GM23338 (cell line): ENCODE data around the gene TPRG1. TPM values are rescaled to one million over a fixed set of nuclear protein-coding genes. Genes with fewer than 3 reads are reported as not detected.

Source experiments
- ATAC-seq: fragments of 200-7000 bp; cut with Tn5 transposase; 3 replicates; pipeline ENCODE4 v1.9.1; 2020
- DNase-seq: peaks from one replicate; pipeline ENCODE4 v3.0.0-alpha.2; 2015; ENCODE audit warnings: low spot score
- H2AFZ ChIP-seq: fragments of 200-600 bp; sonication (generic); 2 replicates; pipeline ENCODE4 v1.8.0; 2016; ENCODE audit warnings: antibody characterized with exemption, mild to moderate bottlenecking, moderate library complexity
- H3F3A ChIP-seq: fragments of 200-600 bp; sonication (generic); replicated peaks from 2 replicates; pipeline ENCODE4 v1.8.0; 2017; ENCODE audit warnings: antibody characterized with exemption, mixed run types, low read depth
- H3K27ac ChIP-seq: fragments of 200-600 bp; sonication (generic); 2 replicates; pipeline ENCODE4 v1.6.1; 2016; ENCODE audit warnings: low read depth
- H3K27me3 ChIP-seq: fragments of 200-600 bp; sonication (generic); 2 replicates; pipeline ENCODE4 v1.8.0; 2016; ENCODE audit warnings: mild to moderate bottlenecking, mixed run types, moderate library complexity; ENCODE audit not compliant: insufficient read depth
- H3K36me3 ChIP-seq: fragments of 200-600 bp; sonication (generic); 2 replicates; pipeline ENCODE4 v1.8.0; 2016; ENCODE audit warnings: mild to moderate bottlenecking; ENCODE audit not compliant: insufficient read depth
- H3K4me1 ChIP-seq: fragments of 200-600 bp; sonication (generic); 2 replicates; pipeline ENCODE4 v1.8.0; 2016; ENCODE audit warnings: mild to moderate bottlenecking, moderate library complexity; ENCODE audit not compliant: insufficient read depth
- H3K4me2 ChIP-seq: fragments of 200-600 bp; sonication (generic); 2 replicates; pipeline ENCODE4 v1.7.1; 2017; ENCODE audit warnings: mixed run types
- H3K4me3 ChIP-seq: fragments of 200-600 bp; sonication (generic); 2 replicates; pipeline ENCODE4 v1.6.1; 2016; ENCODE audit warnings: mixed run types
- H3K79me2 ChIP-seq: fragments of 200-600 bp; sonication (generic); replicated peaks from 2 replicates; pipeline ENCODE4 v1.8.0; 2017; ENCODE audit warnings: mild to moderate bottlenecking; ENCODE audit not compliant: insufficient read depth
- H3K9me2 ChIP-seq: fragments of 200-600 bp; sonication (generic); 2 replicates; pipeline ENCODE4 v1.8.0; 2017; ENCODE audit not compliant: insufficient read depth
- H4K20me1 ChIP-seq: fragments of 200-600 bp; sonication (generic); replicated peaks from 2 replicates; pipeline ENCODE4 v1.8.0; 2017; ENCODE audit warnings: mild to moderate bottlenecking; ENCODE audit not compliant: insufficient read depth
- H3K27ac Mint-ChIP-seq: 2 replicates; pipeline ENCODE4 v1.8.0; 2020; ENCODE audit warnings: inconsistent platforms, mild to moderate bottlenecking, moderate library complexity, mixed read lengths
- H3K27me3 Mint-ChIP-seq: 3 replicates; pipeline ENCODE4 v1.8.0; 2022; ENCODE audit warnings: low read depth, mild to moderate bottlenecking, moderate library complexity, mixed read lengths, inconsistent platforms; ENCODE audit not compliant: insufficient read depth, poor library complexity
- H3K36me3 Mint-ChIP-seq: 3 replicates; pipeline ENCODE4 v1.8.0; 2021; ENCODE audit warnings: low read depth, mild to moderate bottlenecking, inconsistent platforms, moderate library complexity, mixed read lengths
- H3K4me1 Mint-ChIP-seq: 3 replicates; pipeline ENCODE4 v1.8.0; 2020; ENCODE audit warnings: mild to moderate bottlenecking, inconsistent platforms, mixed read lengths
- H3K4me3 Mint-ChIP-seq: 3 replicates; pipeline ENCODE4 v1.8.0; 2021; ENCODE audit warnings: moderate library complexity, mild to moderate bottlenecking, inconsistent platforms, mixed read lengths
- H3K9me3 Mint-ChIP-seq: 3 replicates; pipeline ENCODE4 v1.8.0; 2020; ENCODE audit warnings: moderate library complexity, mild to moderate bottlenecking, inconsistent platforms, mixed read lengths
- CREB1 ChIP-seq: fragments of 250-450 bp; sonication (Bioruptor Pico); IDR thresholded peaks from 2 replicates; pipeline ENCODE4 v1.5.0; 2020; ENCODE audit warnings: low read depth, mild to moderate bottlenecking, moderate library complexity
- EZH2 ChIP-seq: fragments of 200-600 bp; sonication (generic); IDR thresholded peaks from one replicate; pipeline ENCODE4 v1.8.0; 2017; ENCODE audit warnings: antibody characterized with exemption, mild to moderate bottlenecking, low read depth; ENCODE audit not compliant: unreplicated experiment
- EZH2phosphoT487 ChIP-seq: fragments of 200-600 bp; sonication (generic); IDR thresholded peaks from one replicate; pipeline ENCODE4 v1.8.1; 2018; ENCODE audit warnings: antibody characterized with exemption; ENCODE audit not compliant: unreplicated experiment
- NANOG ChIP-seq: IDR thresholded peaks from 2 replicates; pipeline ENCODE4 v1.6.1; 2016; ENCODE audit warnings: antibody characterized with exemption, borderline replicate concordance
- POLR2AphosphoS5 ChIP-seq: IDR thresholded peaks from 2 replicates; pipeline ENCODE4 v1.6.1; 2016; ENCODE audit warnings: antibody characterized with exemption, low read depth
- REST ChIP-seq: IDR thresholded peaks from one replicate; pipeline ENCODE4 v1.6.1; 2018; ENCODE audit warnings: antibody characterized with exemption; ENCODE audit not compliant: unreplicated experiment
- STAT1 ChIP-seq: IDR thresholded peaks from one replicate; pipeline ENCODE4 v1.6.1; 2016; ENCODE audit warnings: antibody characterized with exemption; ENCODE audit not compliant: unreplicated experiment
- ZNF114 ChIP-seq: fragments of 250-450 bp; sonication (Bioruptor Pico); IDR thresholded peaks from 2 replicates; pipeline ENCODE4 v1.5.0; 2020; ENCODE audit warnings: mild to moderate bottlenecking, moderate library complexity
- ZNF462 ChIP-seq: fragments of 250-450 bp; sonication (Bioruptor Pico); IDR thresholded peaks from 2 replicates; pipeline ENCODE4 v1.5.0; 2020; ENCODE audit warnings: mild to moderate bottlenecking, moderate library complexity
- polyA plus RNA-seq: library from polyadenylated mRNA; unstranded; fragments of >200 nt; fragmentation: Nextera tagmentation; extraction: Ambion mirVana; gene quantifications from 2 replicates; pipeline ENCODE4 v1.2.1, GENCODE V29; 2016
- total RNA-seq: library from RNA; depleted of rRNA; stranded (reverse); fragments of >200 nt; shearing (Covaris generic); gene quantifications from 2 replicates; pipeline ENCODE4 v1.2.3, GENCODE V29; 2014

The TPRG1 gene
- total and polyA plus RNA-seq, 2 experiments from 2014 or later: 0.74 to 1.7 TPM

DNA sequence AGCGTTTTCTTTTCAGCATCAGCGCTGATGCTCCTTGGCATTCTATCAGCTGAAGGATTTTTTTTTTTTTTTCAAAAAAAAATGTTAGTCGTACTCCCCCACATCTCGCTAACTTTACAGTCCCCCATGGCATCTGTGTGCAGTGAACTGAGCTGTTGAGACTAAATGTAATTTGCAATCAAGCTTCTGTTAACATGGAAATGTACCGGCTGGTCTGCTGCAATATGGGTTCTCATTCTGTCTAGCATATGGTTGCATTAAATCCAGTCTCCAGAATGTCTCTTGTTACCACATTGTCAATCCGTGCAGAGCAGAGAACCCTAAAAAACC is 32.2 kb upstream of the TPRG1 start (continued):
- no peak for TF ChIP-seq REST
- TF ChIP-seq NANOG: no peak
- no peak for TF ChIP-seq CREB1 (CRISPR knock-in tag)

DNA sequence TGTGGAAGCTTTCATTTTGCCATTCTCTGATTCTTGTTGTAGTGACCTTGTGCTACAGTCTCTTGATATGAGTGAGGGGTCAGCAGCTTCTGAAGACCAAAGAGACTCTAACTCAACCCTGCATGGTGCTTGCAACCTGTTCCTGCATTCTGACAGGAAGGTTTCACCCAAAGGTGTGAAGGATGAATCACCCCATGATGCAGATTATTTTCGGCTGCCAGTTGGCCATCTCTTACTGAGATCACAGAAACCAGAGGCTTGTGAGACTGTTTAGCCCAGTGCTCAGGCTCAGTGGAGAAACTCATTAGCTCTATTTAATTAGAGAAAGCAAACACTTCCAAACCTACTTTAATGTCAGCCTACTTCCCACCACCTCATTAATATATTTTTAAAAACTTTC is 29.2 kb upstream of the TPRG1 start:
- Histone ChIP-seq H2AFZ (no peak overlapping the region), H3K4me3 (no peak overlapping the region), H3F3A (no peaks in the 10 kb centered on the region), H3K27me3 (no peaks in the 10 kb centered on the region), H3K4me1 (no peaks in the 10 kb centered on the region), H3K9me2 (no peaks in the 10 kb centered on the region), H3K79me2 (no peaks in the 10 kb centered on the region), H4K20me1 (no peaks in the 10 kb centered on the region), H3K36me3 (no peaks in the 10 kb centered on the region), H3K4me2 (no peak overlapping the region), H3K27ac (no peak overlapping the region)
- no peak overlapping the region for H3K27ac Mint-ChIP-seq
- peaks cover 2% of the 10 kb centered on the region for H3K4me1 Mint-ChIP-seq
- TF ChIP-seq ZNF114: no peak
- TF ChIP-seq ZNF462 (CRISPR knock-in tag): no peak
- no peak for TF ChIP-seq EZH2
- TF ChIP-seq POLR2AphosphoS5: no peak
- TF ChIP-seq STAT1: no peak
- TF ChIP-seq EZH2phosphoT487: no peak
- peaks cover 5% of the 10 kb centered on the region for H3K27me3 Mint-ChIP-seq
- no peaks in the 10 kb centered on the region for H3K9me3 Mint-ChIP-seq
- H3K36me3 Mint-ChIP-seq: no peaks in the 10 kb centered on the region
- ATAC-seq (no peak), DNase-seq (no peak)
- no peak overlapping the region for H3K4me3 Mint-ChIP-seq
